Measurements from ENCODE around the gene EDEM3.

GRCh38 chr1:184739796-184740195 lies 14.9 kb downstream of the EDEM3 start:
- TF ChIP-seq POLR2AphosphoS5 (IDR thresholded peaks at IDR 0.05; ENCODE audit: low read depth, low read length), result no peak
- no peak for TF ChIP-seq FOXP2 (optimal IDR thresholded peaks at IDR 0.05; ENCODE audit: borderline replicate concordance, extremely low read depth, extremely low read length, insufficient read depth)
- TF ChIP-seq SIN3A (IDR thresholded peaks at IDR 0.05; ENCODE audit: borderline replicate concordance, insufficient read depth, low read length), result no peak
